Measurements from ENCODE around the gene AHDC1.
A peak's percentile ranks its signal among the peaks of the same experiment; 100 is the strongest.
"Not testable (repeated sequence)": the region's sequence is repeated elsewhere in the genome, so short reads cannot be mapped to it uniquely, and the experiment has no call there.

AHDC1 gene

GRCh38 chr1:27517301-27517700 is 86.6 kb downstream of the AHDC1 start:
- DNase-seq (ENCODE audit: low read depth in 2 of 2), result no peak

- DNase-seq (ENCODE audit: low read depth in 2 of 2), result no peak
Measured at GRCh38 chr1:27515626-27516025, 88.3 kb downstream of the AHDC1 start.

GRCh38 chr1:27513958-27514357 is 90.0 kb downstream of the AHDC1 start:
- no peak for DNase-seq (ENCODE audit: low read depth in 2 of 2)

DNA sequence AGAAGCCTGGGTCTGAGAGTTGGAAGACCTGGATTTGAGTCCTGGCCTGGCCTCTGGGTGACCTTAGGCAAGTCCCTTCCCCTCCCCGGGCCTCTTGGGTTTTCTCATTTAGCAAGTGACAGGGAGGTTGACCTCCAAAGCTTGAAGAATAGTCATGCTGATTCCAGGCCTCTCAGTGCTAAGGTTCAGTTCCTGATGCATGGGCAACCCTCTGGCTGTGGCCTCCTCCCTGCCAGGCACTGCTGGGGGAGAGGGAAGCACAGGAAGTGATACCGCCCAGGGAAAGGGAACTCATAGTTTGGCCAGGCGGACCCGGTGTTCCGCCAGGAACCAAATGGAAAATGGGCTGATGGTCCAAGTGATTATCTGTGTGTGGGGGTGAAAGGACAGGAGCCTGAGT is 90.4 kb downstream of the AHDC1 start:
- DNase-seq (ENCODE audit: low read depth in 2 of 2), result no peak

- DNase-seq (ENCODE audit: low read depth in 2 of 2), result no peak
Measured at GRCh38 chr1:27509127-27510080, 94.5 kb downstream of the AHDC1 start.

- no peak for DNase-seq (ENCODE audit: low read depth in 2 of 2)
Measured at GRCh38 chr1:27507960-27508665, 95.8 kb downstream of the AHDC1 start.

- DNase-seq (ENCODE audit: low read depth in 2 of 2), result no peak
Measured at GRCh38 chr1:27506703-27507102, 97.2 kb downstream of the AHDC1 start.

DNA sequence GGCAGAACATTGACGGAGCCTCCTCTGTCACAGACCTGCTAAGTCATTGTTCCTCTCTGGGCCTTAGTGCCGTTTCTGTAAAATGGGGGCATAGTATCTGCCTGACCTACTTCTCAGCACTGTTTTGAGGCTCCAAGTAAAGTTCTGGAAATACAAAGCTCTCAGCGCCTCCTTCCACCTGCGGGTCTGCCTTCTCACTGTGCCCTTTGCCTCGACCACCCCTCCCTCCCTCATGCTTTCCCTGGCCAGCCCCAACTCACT is 98.6 kb downstream of the AHDC1 start:
- DNase-seq (ENCODE audit: low read depth in 2 of 2), result no peak

DNA sequence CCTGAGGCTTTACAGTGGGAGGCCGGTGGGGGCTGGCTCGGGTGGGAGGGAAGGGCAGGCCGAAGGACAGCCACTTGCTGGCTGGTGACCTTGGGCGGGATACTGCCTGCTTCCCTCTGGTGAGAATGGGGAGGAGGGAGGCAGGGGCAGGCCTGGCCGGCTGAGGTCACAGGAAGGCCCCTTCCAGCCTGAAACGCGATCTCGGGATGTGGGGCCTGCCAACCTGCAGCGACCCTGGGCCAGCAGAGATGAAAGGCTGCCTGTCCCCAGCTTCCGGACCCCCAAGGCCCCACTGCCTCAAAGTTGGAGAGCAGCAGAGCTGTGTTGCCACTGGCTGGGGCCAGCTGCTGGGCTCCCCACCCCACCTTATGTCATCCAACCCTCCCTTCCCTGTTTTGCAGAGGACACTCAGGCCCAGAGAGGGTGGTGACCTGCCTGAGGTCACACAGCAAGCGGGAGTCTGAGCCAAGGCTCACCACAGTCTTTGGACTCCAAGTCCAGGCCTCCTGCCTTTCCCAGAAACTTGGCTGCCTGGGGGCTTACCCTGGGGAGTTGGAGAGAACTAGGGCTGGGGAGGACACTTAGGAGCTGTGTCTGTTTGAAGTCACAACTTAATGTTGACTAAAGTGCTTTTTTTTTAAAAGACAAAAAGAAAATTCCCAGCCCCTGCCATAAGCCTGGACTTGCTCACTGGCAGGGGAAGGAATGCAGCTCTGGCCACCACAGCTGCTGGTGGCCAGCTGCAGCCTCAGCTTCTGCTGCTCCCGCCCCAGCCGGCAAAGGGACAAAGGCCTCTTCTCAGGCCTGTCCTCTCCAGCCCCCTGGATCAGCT is 99.1 kb downstream of the AHDC1 start:
- DNase-seq (ENCODE audit: low read depth in 2 of 2), result no peak

GRCh38 chr1:27503844-27504587 is 99.9 kb downstream of the AHDC1 start:
- DNase-seq (ENCODE audit: low read depth in 2 of 2), result no peak

GRCh38 chr1:27503033-27503432 is 100.9 kb downstream of the AHDC1 start:
- no peak for DNase-seq (ENCODE audit: low read depth in 2 of 2)

GRCh38 chr1:27501159-27501558 is 102.8 kb downstream of the AHDC1 start:
- DNase-seq (ENCODE audit: low read depth in 2 of 2), result not testable (repeated sequence)

DNA sequence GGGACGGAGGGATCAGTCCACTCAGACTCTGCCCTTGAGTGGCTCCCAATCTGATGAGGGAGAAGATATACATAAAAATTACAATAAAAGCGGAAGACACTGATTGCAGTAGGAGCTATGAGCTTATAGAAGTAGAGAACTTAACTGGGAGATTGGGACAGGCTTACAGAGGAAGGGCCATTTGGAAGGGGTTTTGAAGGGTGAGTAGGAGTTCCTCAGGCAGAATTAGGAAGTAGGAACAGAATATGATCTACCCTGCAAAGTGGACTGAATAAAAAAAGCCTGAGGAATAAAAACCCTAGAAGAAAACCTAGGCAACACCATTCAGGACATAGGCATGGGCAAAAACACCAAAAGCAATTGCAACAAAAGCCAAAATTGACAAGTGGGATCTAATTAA is 104.8 kb downstream of the AHDC1 start:
- no peak for DNase-seq (ENCODE audit: low read depth in 2 of 2)

GRCh38 chr1:27496604-27497155 is 107.3 kb downstream of the AHDC1 start:
- DNase-seq (ENCODE audit: low read depth in 2 of 2), result no peak

- DNase-seq (ENCODE audit: low read depth in 2 of 2), result no peak
Measured at GRCh38 chr1:27492796-27493195, 111.1 kb downstream of the AHDC1 start.

DNA sequence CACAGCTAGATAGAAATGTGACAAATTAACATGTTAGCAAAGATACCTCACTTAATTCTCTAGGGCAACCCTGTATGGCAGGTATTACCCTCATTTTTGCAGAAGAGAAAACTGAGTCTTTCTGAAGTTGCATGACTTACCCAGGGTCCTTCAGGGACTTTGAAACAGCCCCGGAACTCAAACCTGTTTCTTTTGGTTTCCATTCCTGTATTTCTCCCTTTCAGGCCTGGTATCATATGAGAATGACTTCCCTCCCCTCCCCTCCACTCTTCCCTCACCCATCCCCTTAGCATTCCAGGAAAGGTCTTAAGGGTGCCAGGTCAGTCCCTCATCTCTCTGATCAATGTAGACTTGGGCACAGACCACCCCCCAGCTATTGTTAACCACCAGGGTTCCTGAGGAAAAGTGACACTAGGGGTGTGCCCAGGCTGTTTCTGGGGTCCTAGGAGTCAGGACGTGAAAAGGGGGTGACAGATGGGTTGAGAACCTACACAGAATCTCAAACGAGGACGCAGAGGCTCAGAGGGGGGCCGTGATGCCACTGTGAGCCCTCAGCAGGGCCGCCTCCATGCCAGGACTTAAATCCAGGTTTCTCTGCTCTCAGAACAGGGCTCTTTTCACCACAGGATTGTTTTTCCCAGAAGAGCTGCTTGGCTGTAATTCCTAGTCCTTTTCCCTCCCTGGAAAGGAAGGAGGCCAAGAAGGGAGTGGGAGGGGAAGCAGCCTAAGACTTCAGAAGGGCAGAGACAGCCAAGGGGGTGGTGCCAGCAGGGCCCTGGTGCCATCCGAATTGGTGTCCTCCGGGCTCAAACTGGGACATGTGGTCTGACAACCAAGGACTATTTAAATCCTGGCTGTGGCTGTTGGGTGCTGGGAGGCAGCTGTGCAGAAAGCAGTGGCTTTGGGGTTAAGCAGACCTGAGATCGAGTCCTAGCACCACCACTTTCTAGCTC is 111.9 kb downstream of the AHDC1 start:
- no peak for DNase-seq (ENCODE audit: low read depth in 2 of 2)

GRCh38 chr1:27489973-27490741 is 113.8 kb downstream of the AHDC1 start, which contains the start of gene WASF2:
Gene WASF2, minus strand, starts transcription at chr1:27490167. Its CDS starts 61,277 bp downstream, at chr1:27428890.
- peak; percentile 96 to 97 for DNase-seq (ENCODE audit: low read depth in 2 of 2)

DNA sequence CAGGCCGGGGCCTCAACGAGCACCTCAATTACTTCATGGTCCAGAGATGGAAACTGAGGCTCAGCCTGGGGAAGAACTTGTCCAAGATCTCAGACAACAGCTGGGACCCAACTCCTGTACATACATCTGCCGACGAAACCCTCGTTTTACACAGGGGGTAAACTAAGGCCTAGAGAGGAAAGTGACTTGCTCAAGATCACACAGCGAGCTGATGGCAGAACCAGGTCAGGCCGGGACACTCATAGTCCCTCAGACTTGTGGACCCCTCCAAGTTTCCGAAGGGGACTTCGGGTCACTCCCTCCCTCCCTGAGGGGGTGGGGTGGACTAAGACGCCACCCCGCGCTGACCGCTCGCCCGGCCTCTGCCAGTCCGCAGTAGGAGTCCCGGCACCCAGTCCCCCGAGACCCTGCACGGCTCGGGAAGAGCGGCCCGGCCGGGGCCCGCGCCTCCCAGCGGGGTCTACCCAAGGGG is 114.4 kb downstream of the AHDC1 start:
- no peak for DNase-seq (ENCODE audit: low read depth in 2 of 2)

All from stimulated activated CD4-positive, alpha-beta T cell treated with anti-CD3 and anti-CD28 coated beads, Interleukin-15, amount 100 ng/mL, for 48 hours (primary cell).